A673 (cell line): Measurements from ENCODE around the gene TBX18. TPM values are rescaled to one million over a fixed set of nuclear protein-coding genes. Genes with fewer than 3 reads are reported as not detected.

Experiments used
- BruUV-seq: library from RNA; stranded (reverse); fragments of 400-500 nt; replicated peaks from 2 replicates; lab custom pipeline; 2021; lab: Mats Ljungman, UMichigan
- CTCF ChIA-PET: fragments of 300-600 bp; sonication (Branson Sonifier 250); formaldehyde crosslinking; loops from one replicate; lab custom pipeline; 2022; ENCODE audit warnings: antibody characterized with exemption; lab: Charles Lee
- POLR2A ChIA-PET: fragments of 300-600 bp; sonication (Branson Sonifier 250); formaldehyde crosslinking; loops from one replicate; lab custom pipeline; 2022; ENCODE audit warnings: antibody characterized with exemption; ENCODE audit not compliant: low non-redundant PET; lab: Charles Lee
- DNase-seq: peaks from one replicate; pipeline ENCODE4 v3.0.0-alpha.2; 2015; ENCODE audit warnings: low spot score
- H3K27ac ChIP-seq: fragments of 200-600 bp; sonication (generic); 2 replicates; pipeline ENCODE4 v1.5.1; 2016; ENCODE audit warnings: mixed run types, low read depth, mild to moderate bottlenecking, mixed read lengths, antibody characterized with exemption, low read length; ENCODE audit not compliant: poor library complexity, severe bottlenecking
- H3K27me3 ChIP-seq: fragments of 200-600 bp; sonication (generic); replicated peaks from 2 replicates; pipeline ENCODE4 v1.6.1; 2017; ENCODE audit warnings: mixed run types, low read depth, mild to moderate bottlenecking, mixed read lengths, antibody characterized with exemption, low read length; ENCODE audit not compliant: insufficient read depth, poor library complexity
- H3K36me3 ChIP-seq: fragments of 200-600 bp; sonication (generic); 2 replicates; pipeline ENCODE4 v1.6.1; 2016; ENCODE audit warnings: mixed run types, mild to moderate bottlenecking, mixed read lengths, antibody characterized with exemption, low read length; ENCODE audit not compliant: insufficient read depth, poor library complexity, severe bottlenecking
- H3K4me1 ChIP-seq: fragments of 200-600 bp; sonication (generic); 2 replicates; pipeline ENCODE4 v1.6.1; 2017; ENCODE audit warnings: mixed run types, mild to moderate bottlenecking, mixed read lengths, antibody characterized with exemption, low read length; ENCODE audit not compliant: insufficient read depth, poor library complexity, severe bottlenecking
- H3K4me3 ChIP-seq: fragments of 200-600 bp; sonication (generic); 2 replicates; pipeline ENCODE4 v1.5.1; 2016; ENCODE audit warnings: low read depth, mixed run types, mild to moderate bottlenecking, mixed read lengths, low read length; ENCODE audit not compliant: poor library complexity, severe bottlenecking
- H3K9me3 ChIP-seq: fragments of 200-600 bp; sonication (generic); 2 replicates; pipeline ENCODE4 v1.6.1; 2016; ENCODE audit warnings: mixed run types, low read depth, mild to moderate bottlenecking, mixed read lengths, antibody characterized with exemption, low read length; ENCODE audit not compliant: poor library complexity, severe bottlenecking
- CTCF ChIP-seq: fragments of 300-800, 200-600 bp; sonication (generic); conservative IDR thresholded peaks from 2 replicates; pipeline ENCODE4 v1.5.1; 2017; ENCODE audit warnings: low read depth, mild to moderate bottlenecking, antibody characterized with exemption, low read length, moderate library complexity, mixed read lengths
- EZH2 ChIP-seq: fragments of 200-600 bp; sonication (generic); IDR thresholded peaks from 2 replicates; pipeline ENCODE4 v1.6.1; 2017; ENCODE audit warnings: borderline replicate concordance, low read depth, mild to moderate bottlenecking, mixed read lengths, antibody characterized with exemption, low read length; ENCODE audit not compliant: poor library complexity, severe bottlenecking
- intact Hi-C: fragments of 100-400 bp; cut with micrococcal nuclease; formaldehyde crosslinking; loops from one replicate; pipeline ENCODE4 v1.10.0; 2022; ENCODE audit not compliant: unreplicated experiment
- total RNA-seq: library from RNA; stranded (reverse); gene quantifications from 2 replicates; pipeline ENCODE4 v1.2.3, GENCODE V29; 2021

The TBX18 gene
- total RNA-seq, 1 experiment from 2014 or later, result 16.0 TPM

DNA sequence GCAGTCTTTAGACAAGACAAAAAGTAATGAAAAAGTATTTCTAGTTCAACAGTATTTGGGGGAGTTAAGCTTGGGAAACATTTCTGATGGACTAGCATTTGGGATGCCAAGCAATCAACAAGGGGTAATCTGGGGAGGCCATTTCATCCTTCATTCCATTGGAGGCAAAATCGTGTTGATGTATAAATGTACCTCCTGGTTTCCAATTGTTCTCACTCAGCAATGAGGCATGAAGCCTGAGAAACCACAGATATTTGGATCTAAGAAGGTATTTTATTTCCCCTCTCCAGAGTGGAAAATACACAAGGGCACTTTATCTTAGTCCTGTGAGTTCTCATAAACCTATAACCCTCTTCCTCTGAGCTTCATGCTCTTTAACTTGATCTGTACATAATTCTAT, 68.2 kb downstream of the TBX18 start:
- Histone ChIP-seq H3K36me3 (no peaks in the 10 kb centered on the region), H3K9me3 (no peaks in the 10 kb centered on the region), H3K27ac (no peak overlapping the region), H3K4me3 (no peak overlapping the region), H3K4me1 (no peaks in the 10 kb centered on the region), H3K27me3 (no peaks in the 10 kb centered on the region)
- CTCF ChIA-PET, result no interaction called here
- intact Hi-C loops, result no loop called here
- POLR2A ChIA-PET, result no interaction called here
- no peak for DNase-seq
- no TSS peak for BruUV-seq
- TF ChIP-seq CTCF (no peak), EZH2 (no peak)

DNA sequence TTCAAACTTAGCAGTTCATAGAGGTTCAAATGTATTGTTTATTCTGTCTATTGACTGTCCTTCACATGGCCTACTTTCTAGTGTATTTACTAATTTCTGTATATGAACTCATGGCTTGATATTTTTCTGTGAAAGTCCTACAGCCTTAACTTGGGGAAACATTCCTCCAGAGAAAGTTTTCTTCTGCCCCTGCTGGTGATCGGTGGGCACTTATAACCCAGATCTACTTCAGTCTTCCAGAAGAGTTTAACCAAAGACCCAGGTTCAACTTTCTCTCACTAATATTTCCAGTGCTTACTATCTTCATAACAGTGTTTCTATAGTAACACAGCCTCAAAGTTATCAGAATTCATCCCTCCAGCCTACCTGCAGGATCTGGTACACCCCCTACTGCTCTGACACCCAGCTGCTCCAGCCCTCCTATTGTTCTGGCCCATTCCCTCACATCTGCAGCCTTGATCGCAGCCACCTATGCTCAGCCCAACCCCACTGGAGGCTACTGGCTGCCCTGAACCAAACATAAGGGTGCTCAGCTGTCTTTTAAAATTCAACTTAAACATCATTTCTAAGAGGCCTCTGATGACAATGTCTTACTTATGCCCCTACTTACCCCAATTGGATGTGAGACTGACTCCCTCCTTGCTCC, 72.3 kb downstream of the TBX18 start:
- ChIA-PET CTCF (no interaction called here), POLR2A (no interaction called here)
- intact Hi-C loops, result no loop called here
- Histone ChIP-seq H3K27me3 (no peaks in the 10 kb centered on the region), H3K9me3 (no peaks in the 10 kb centered on the region), H3K4me3 (no peak overlapping the region), H3K4me1 (no peaks in the 10 kb centered on the region), H3K36me3 (no peaks in the 10 kb centered on the region), H3K27ac (no peak overlapping the region)
- DNase-seq, result no peak
- BruUV-seq, result no TSS peak
- no peak for TF ChIP-seq EZH2
- 0 out of 2 replicates have a peak, but pooled peaks have one; percentile 11 for TF ChIP-seq CTCF

DNA sequence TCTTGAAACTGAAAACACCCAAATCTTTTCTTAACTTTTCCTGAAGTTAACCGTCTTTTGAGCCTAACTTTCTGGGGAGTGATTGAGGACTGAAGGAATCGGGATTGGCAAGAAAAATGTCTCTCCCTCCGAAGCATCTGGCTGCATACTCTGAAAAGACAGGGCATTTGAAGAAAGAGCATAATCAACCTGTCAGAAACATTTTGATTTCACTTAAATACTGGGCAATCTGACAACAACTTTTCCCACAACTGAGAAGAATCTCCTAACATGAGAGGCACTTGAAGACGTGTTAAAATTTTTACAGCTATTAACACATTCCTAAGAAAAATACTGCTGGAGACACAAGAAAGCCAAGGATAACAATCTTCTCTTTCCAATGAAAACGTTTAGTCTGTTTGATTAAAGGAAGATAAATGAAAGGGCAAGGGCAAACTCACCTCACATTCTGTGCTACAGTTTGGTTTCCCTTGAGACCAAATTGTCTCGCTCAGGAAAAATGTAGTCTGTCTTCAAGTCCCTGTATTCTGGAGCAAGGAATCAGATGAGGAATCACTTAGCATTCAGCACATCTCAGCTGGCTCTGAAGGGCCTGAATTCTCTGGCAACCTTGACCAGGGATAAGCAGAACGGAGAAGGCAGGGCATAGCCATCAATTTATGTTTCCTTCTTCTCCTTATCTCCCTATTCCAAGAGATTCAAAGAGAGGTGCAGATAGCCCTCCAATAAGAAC, 76.1 kb downstream of the TBX18 start:
- no peak for DNase-seq
- no peak for TF ChIP-seq CTCF
- TF ChIP-seq EZH2, result no peak
- CTCF ChIA-PET, result no interaction called here

More for the DNA sequence above, 76.1 kb downstream of the TBX18 start:
- Histone ChIP-seq H3K4me3 (no peak overlapping the region), H3K36me3 (no peaks in the 10 kb centered on the region), H3K27ac (no peak overlapping the region), H3K9me3 (peaks cover 3% of the 10 kb centered on the region), H3K27me3 (no peaks in the 10 kb centered on the region), H3K4me1 (no peaks in the 10 kb centered on the region)
- POLR2A ChIA-PET, result no interaction called here
- BruUV-seq, result no TSS peak
- intact Hi-C loops, result no loop called here
